Measurements from ENCODE around the gene C1orf216. TPM values are rescaled to one million over a fixed set of nuclear protein-coding genes. Genes with fewer than 3 reads are reported as not detected.
"Not testable (repeated sequence)": the region's sequence is repeated elsewhere in the genome, so short reads cannot be mapped to it uniquely, and the experiment has no call there.

The C1orf216 gene
- total and polyA plus RNA-seq, 8 donors = 1.5 to 5.2 (median 3.2) TPM

- no peak for ATAC-seq
- Histone ChIP-seq H3K27me3 (no peaks in the 10 kb centered on the region), H3K27ac (no peak overlapping the region), H3K4me3 (no peak overlapping the region), H3K4me1 (no peaks in the 10 kb centered on the region), H3K36me3 (no peaks in the 10 kb centered on the region), H3K9me3 (no peaks in the 10 kb centered on the region)
- DNase-seq = no peak
- intact Hi-C loops (cut with DNase I) = no loop called here
- 64 to 65% methylated on average over 8 of the region's 8 CpGs for WGBS, 2 donors
- no peak for TF ChIP-seq CTCF (IDR thresholded peaks at IDR 0.05)
- FAIRE-seq = no peak
Observed at GRCh38 chr1:35691571-35692220, 27.0 kb downstream of the C1orf216 start.

- Histone ChIP-seq H3K36me3 (no peaks in the 10 kb centered on the region), H3K27ac (no peak overlapping the region), H3K27me3 (no peaks in the 10 kb centered on the region), H3K4me1 (no peaks in the 10 kb centered on the region), H3K9me3 (no peaks in the 10 kb centered on the region), H3K4me3 (no peak overlapping the region)
- TF ChIP-seq CTCF (IDR thresholded peaks at IDR 0.05) = no peak
- no peak for DNase-seq
- intact Hi-C loops (cut with DNase I) = no loop called here
- 53 to 56% methylated on average over 9 of the region's 9 CpGs for WGBS, 2 donors
- ATAC-seq = no peak
- FAIRE-seq = no peak
Observed at GRCh38 chr1:35691080-35691479, 27.6 kb downstream of the C1orf216 start.

- H3K4me1 ChIP-seq; ATAC-seq; H3K9me3 ChIP-seq; H3K27me3 ChIP-seq; H3K4me3 ChIP-seq; DNase-seq; H3K36me3 ChIP-seq; intact Hi-C loops (cut with DNase I); H3K27ac ChIP-seq; FAIRE-seq: not testable (repeated sequence)
- 87 to 88% methylated on average over 4 of the region's 4 CpGs for WGBS, 2 donors
Observed at GRCh38 chr1:35690103-35690502, 28.6 kb downstream of the C1orf216 start.

- ATAC-seq = no peak
- Histone ChIP-seq H3K4me1 (no peaks in the 10 kb centered on the region), H3K36me3 (no peaks in the 10 kb centered on the region), H3K9me3 (no peaks in the 10 kb centered on the region), H3K27ac (no peak overlapping the region), H3K27me3 (no peaks in the 10 kb centered on the region), H3K4me3 (no peak overlapping the region)
- no peak for DNase-seq
- intact Hi-C loops (cut with DNase I) = no loop called here
- WGBS, 2 donors = 71 to 80% methylated on average over 5 of the region's 5 CpGs
- FAIRE-seq = no peak
- no peak for TF ChIP-seq CTCF (IDR thresholded peaks at IDR 0.05)
Observed at GRCh38 chr1:35688161-35688560, 30.5 kb downstream of the C1orf216 start.

- no peak overlapping the region for H3K27ac ChIP-seq
- WGBS, 2 donors = 57 to 68% methylated on average over 5 of the region's 5 CpGs
Observed at GRCh38 chr1:35683012-35683411, 35.7 kb downstream of the C1orf216 start.

More at GRCh38 chr1:35683012-35683411, 35.7 kb downstream of the C1orf216 start:
- Histone ChIP-seq H3K36me3 (no peaks in the 10 kb centered on the region), H3K27me3 (no peaks in the 10 kb centered on the region), H3K9me3 (no peaks in the 10 kb centered on the region), H3K4me1 (no peaks in the 10 kb centered on the region), H3K4me3 (no peak overlapping the region)
- FAIRE-seq = no peak
- ATAC-seq = no peak
- TF ChIP-seq CTCF (IDR thresholded peaks at IDR 0.05) = no peak
- intact Hi-C loops (cut with DNase I) = no loop called here
- DNase-seq = no peak

Measured in pancreas (tissue), 10 donors.